Sigmoid colon (tissue), 7 donors: Measurements from ENCODE around the gene UBN1. TPM values are rescaled to one million over a fixed set of nuclear protein-coding genes. Genes with fewer than 3 reads are reported as not detected.

Experiments
- DNase-seq: peaks from one replicate; pipeline ENCODE4 v3.0.0-alpha.2; 2019
- H3K27ac ChIP-seq, 4 donors: fragments of 200-600 bp; sonication (generic); one replicate each; pipeline ENCODE4 v1.5.1; 2016 to 2019; ENCODE audit warnings: mild to moderate bottlenecking in 1 of 4
- H3K27me3 ChIP-seq, 3 donors: fragments of 200-600 bp; sonication (generic); one replicate each; pipeline ENCODE4 v1.5.1; 2019; ENCODE audit warnings: mild to moderate bottlenecking in 1 of 3
- H3K36me3 ChIP-seq, 4 donors: fragments of 200-600 bp; sonication (generic); one replicate each; pipeline ENCODE4 v1.5.1; 2016 to 2019
- H3K4me1 ChIP-seq, 4 donors: fragments of 200-600 bp; sonication (generic); one replicate each; pipeline ENCODE4 v1.5.1; 2017 to 2019
- H3K4me3 ChIP-seq, 4 donors: fragments of 200-600 bp; sonication (generic); one replicate each; pipeline ENCODE4 v1.5.1; 2017 to 2019; ENCODE audit warnings: mild to moderate bottlenecking in 2 of 4, moderate library complexity in 1 of 4
- H3K9me3 ChIP-seq, 4 donors: fragments of 200-600 bp in 3 of 4; sonication (generic) in 3 of 4; one replicate each; pipeline versions ENCODE4 v1.5.1 to v1.6.1; 2013 to 2019
- CTCF ChIP-seq, 4 experiments: fragments of 450-650 bp in 3 of 4; fragments of 200-600 bp in 1 of 4; IDR thresholded peaks; one replicate each; pipeline ENCODE4 v1.5.1; 2016 to 2019; ENCODE audit warnings: antibody characterized with exemption in 4 of 4, mild to moderate bottlenecking in 3 of 4, moderate library complexity in 2 of 4
- EP300 ChIP-seq, 4 donors: sonication (generic); formaldehyde crosslinking; IDR thresholded peaks; one replicate each; pipeline ENCODE4 v1.6.1; 2017; ENCODE audit warnings: antibody characterized with exemption in 4 of 4
- POLR2A ChIP-seq, 2 donors: fragments of 450-650 bp; IDR thresholded peaks; one replicate each; pipeline ENCODE4 v1.6.1; 2016; ENCODE audit warnings: antibody characterized with exemption in 2 of 2, mild to moderate bottlenecking in 2 of 2, moderate library complexity in 2 of 2
- POLR2AphosphoS5 ChIP-seq, 4 donors: sonication (generic); formaldehyde crosslinking; IDR thresholded peaks; one replicate each; pipeline ENCODE4 v1.6.1; 2017; ENCODE audit warnings: antibody characterized with exemption in 4 of 4
- WGBS, 2 donors: extraction: QIAGEN DNeasy Blood & Tissue Kit; methylation state at CpG; one replicate each; pipeline ENCODE4 v1.1.7; 2013; 5-methylcytosine and 5-hydroxymethylcytosine counted together
- intact Hi-C: fragments of 100-400 bp; cut with DNase I; formaldehyde crosslinking; loops from one replicate; pipeline ENCODE4 v1.15.1; 2023
- polyA plus RNA-seq, 3 donors: library from polyadenylated mRNA; stranded (reverse); fragments of 200-250 nt; gene quantifications; one replicate each; pipeline ENCODE4 v1.2.3, GENCODE V29; 2013
- total RNA-seq, 4 donors: library from RNA; depleted of rRNA; stranded (reverse); fragments of >200 nt; gene quantifications; one replicate each; pipeline ENCODE4 v1.1.0, GENCODE V29; 2016
- donor health status: healthy with polysubstance abuse.
- donor health status: Bipolar disorder and iron deficiency.
- donor health status: healthy.

The UBN1 gene
- total and polyA plus RNA-seq, 7 donors: 8.4 to 27.7 (median 17.8) TPM

GRCh38 chr16:4802659-4803287, 44.5 kb upstream of the UBN1 start:
- H3K4me3 ChIP-seq: peak overlapping the region; percentile 55 to 86 (median 74)
- H3K9me3 ChIP-seq: no peaks in the 10 kb centered on the region
- H3K36me3 ChIP-seq: peaks cover 4 to 38% (median 20%) of the 10 kb centered on the region in 4 donors
- 1% methylated on average over 59 of the region's 59 CpGs for WGBS, 2 donors
- H3K4me1 ChIP-seq: peaks cover 0 to 41% (median 35%) of the 10 kb centered on the region in 4 donors
- H3K27me3 ChIP-seq: no peaks in the 10 kb centered on the region
- intact Hi-C loops: loop anchor here (2.0 kb wide), 3 partner anchors 44 to 154 kb away; partner anchors contain the start of genes ANKS3, DNAAF8, GLYR1 and UBN1
- peak; percentile 96 for DNase-seq
- no peak for TF ChIP-seq POLR2A (IDR thresholded peaks at IDR 0.05)
- TF ChIP-seq POLR2AphosphoS5 (IDR thresholded peaks at IDR 0.05): peak in 3 of 4 donors; percentile 63 to 75 (median 67)
- peak overlapping the region; percentile 86 to 92 (median 88) for H3K27ac ChIP-seq

GRCh38 chr16:4803401-4803844, 43.9 kb upstream of the UBN1 start:
- no peaks in the 10 kb centered on the region for H3K27me3 ChIP-seq
- 49 to 57% methylated on average over 8 of the region's 8 CpGs for WGBS, 2 donors
- H3K36me3 ChIP-seq: peaks cover 4 to 38% (median 24%) of the 10 kb centered on the region in 4 donors
- DNase-seq: no peak
- intact Hi-C loops: loop anchor here (2.0 kb wide), 3 partner anchors 43 to 153 kb away; partner anchors contain the start of genes ANKS3, DNAAF8, GLYR1 and UBN1
- peak overlapping the region in 3 of 4 donors; percentile 70 to 86 (median 79) for H3K4me3 ChIP-seq
- peaks cover 0 to 41% (median 35%) of the 10 kb centered on the region in 4 donors for H3K4me1 ChIP-seq
- TF ChIP-seq CTCF (IDR thresholded peaks at IDR 0.05) (no peak), POLR2A (IDR thresholded peaks at IDR 0.05) (no peak), EP300 (IDR thresholded peaks at IDR 0.05) (no peak), POLR2AphosphoS5 (IDR thresholded peaks at IDR 0.05) (no peak)
- no peaks in the 10 kb centered on the region for H3K9me3 ChIP-seq
- peak overlapping the region; percentile 86 to 92 (median 88) for H3K27ac ChIP-seq

- no peak for TF ChIP-seq POLR2A (IDR thresholded peaks at IDR 0.05)
- TF ChIP-seq POLR2AphosphoS5 (IDR thresholded peaks at IDR 0.05): no peak
- TF ChIP-seq EP300 (IDR thresholded peaks at IDR 0.05): no peak
- no peak for TF ChIP-seq CTCF (IDR thresholded peaks at IDR 0.05)
- intact Hi-C loops: loop anchor here (2.0 kb wide), 3 partner anchors 43 to 153 kb away; partner anchors contain the start of genes ANKS3, DNAAF8, GLYR1 and UBN1
Observed at GRCh38 chr16:4803898-4804762, 43.2 kb upstream of the UBN1 start.

GRCh38 chr16:4805231-4805630, 42.0 kb upstream of the UBN1 start:
- 92% methylated on average over 11 of the region's 11 CpGs for WGBS, 2 donors

More at GRCh38 chr16:4803898-4804762, 43.2 kb upstream of the UBN1 start:
- WGBS, 2 donors: 85 to 88% methylated on average over 26 of the region's 26 CpGs
- Histone ChIP-seq H3K9me3 (no peaks in the 10 kb centered on the region), H3K27me3 (no peaks in the 10 kb centered on the region), H3K4me3 (no peak overlapping the region), H3K27ac (peak overlapping the region; percentile 86 to 92 (median 88)), H3K36me3 (peaks cover 4 to 38% (median 25%) of the 10 kb centered on the region in 4 donors), H3K4me1 (peaks cover 0 to 41% (median 35%) of the 10 kb centered on the region in 4 donors)
- no peak for DNase-seq

More at GRCh38 chr16:4805231-4805630, 42.0 kb upstream of the UBN1 start:
- DNase-seq: no peak
- Histone ChIP-seq H3K4me1 (peaks cover 0 to 41% (median 35%) of the 10 kb centered on the region in 4 donors), H3K27me3 (no peaks in the 10 kb centered on the region), H3K27ac (peak overlapping the region in 3 of 4 donors; percentile 86 to 89 (median 88)), H3K36me3 (peaks cover 4 to 44% (median 25%) of the 10 kb centered on the region in 4 donors), H3K4me3 (no peak overlapping the region), H3K9me3 (no peaks in the 10 kb centered on the region)
- intact Hi-C loops: no loop called here
- no peak for TF ChIP-seq POLR2A (IDR thresholded peaks at IDR 0.05)
- no peak for TF ChIP-seq EP300 (IDR thresholded peaks at IDR 0.05)
- TF ChIP-seq CTCF (IDR thresholded peaks at IDR 0.05): no peak
- TF ChIP-seq POLR2AphosphoS5 (IDR thresholded peaks at IDR 0.05): no peak
